ENCODE results near the gene DHRS2. TPM values are rescaled to one million over a fixed set of nuclear protein-coding genes. Genes with fewer than 3 reads are reported as not detected.

DHRS2 gene
- total RNA-seq, 2 experiments from 2014 or later = not detected

DNA sequence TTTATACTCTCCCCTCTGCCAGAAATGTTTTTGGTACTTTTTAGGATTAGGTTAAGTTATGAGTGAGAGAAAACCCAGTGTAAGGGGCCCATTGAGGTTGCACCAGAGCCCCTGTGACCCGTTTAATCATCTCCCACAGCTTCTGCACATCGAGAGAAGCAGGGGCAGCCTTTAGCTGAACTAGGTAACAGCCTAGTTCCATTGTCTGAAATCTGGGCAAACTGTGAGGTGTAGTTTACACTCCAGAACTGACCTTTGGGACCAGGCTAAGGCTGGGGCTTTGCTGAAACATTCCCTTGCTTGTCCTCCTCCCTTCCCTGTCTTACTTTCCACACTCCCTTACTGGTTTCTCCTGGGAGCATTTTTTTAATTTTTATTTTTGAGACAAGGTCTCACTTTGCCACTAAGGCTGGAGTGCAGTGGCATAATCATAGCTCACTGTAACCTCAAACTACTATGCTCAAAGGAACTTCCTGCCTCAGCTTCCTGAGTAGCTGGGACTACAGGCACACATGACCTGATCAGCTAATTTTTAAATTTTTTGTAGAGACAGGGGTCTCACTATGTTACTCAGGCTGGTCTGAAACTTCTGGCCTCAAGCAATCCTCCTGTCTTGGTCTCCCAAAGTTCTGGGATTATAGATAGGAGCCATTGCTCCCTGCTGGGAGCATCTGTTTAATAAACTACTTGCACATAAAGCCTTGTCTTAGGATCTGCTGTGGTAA lies 25.9 kb upstream of the DHRS2 start:
- no peak for TF ChIP-seq EZH2phosphoT487 (IDR thresholded peaks at IDR 0.05; ENCODE audit: borderline replicate concordance, low read depth, low read length)
- TF ChIP-seq, protein P1, sequence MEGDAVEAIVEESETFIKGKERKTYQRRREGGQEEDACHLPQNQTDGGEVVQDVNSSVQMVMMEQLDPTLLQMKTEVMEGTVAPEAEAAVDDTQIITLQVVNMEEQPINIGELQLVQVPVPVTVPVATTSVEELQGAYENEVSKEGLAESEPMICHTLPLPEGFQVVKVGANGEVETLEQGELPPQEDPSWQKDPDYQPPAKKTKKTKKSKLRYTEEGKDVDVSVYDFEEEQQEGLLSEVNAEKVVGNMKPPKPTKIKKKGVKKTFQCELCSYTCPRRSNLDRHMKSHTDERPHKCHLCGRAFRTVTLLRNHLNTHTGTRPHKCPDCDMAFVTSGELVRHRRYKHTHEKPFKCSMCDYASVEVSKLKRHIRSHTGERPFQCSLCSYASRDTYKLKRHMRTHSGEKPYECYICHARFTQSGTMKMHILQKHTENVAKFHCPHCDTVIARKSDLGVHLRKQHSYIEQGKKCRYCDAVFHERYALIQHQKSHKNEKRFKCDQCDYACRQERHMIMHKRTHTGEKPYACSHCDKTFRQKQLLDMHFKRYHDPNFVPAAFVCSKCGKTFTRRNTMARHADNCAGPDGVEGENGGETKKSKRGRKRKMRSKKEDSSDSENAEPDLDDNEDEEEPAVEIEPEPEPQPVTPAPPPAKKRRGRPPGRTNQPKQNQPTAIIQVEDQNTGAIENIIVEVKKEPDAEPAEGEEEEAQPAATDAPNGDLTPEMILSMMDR (conservative IDR thresholded peaks at IDR 0.05; ENCODE audit: low read length) = no peak
- no peaks in the 10 kb centered on the region for H3K79me2 ChIP-seq (ENCODE audit: insufficient read depth, low read depth, low read length)
- H3K36me3 ChIP-seq (ENCODE audit: insufficient read depth, low read length) = no peaks in the 10 kb centered on the region
- H3K9me2 ChIP-seq (ENCODE audit: insufficient read depth, low read length) = no peaks in the 10 kb centered on the region
- no TSS peak for BruUV-seq (replicated peaks)
- H3K27ac ChIP-seq (ENCODE audit: low read depth, low read length, poor library complexity, severe bottlenecking) = no peak overlapping the region
- H4K20me1 ChIP-seq (ENCODE audit: insufficient read depth, low read length) = no peaks in the 10 kb centered on the region
- H3K9me3 ChIP-seq (ENCODE audit: low read length) = no peaks in the 10 kb centered on the region
- H2AFZ ChIP-seq (ENCODE audit: low read length) = no peak overlapping the region
- H3K4me3 ChIP-seq (ENCODE audit: low read depth, low read length, poor library complexity, severe bottlenecking) = no peak overlapping the region
- CTCF ChIA-PET (ENCODE audit: unreplicated experiment) = no interaction called here
- H3K4me2 ChIP-seq (ENCODE audit: low read length) = no peak overlapping the region
- H3K4me1 ChIP-seq (ENCODE audit: insufficient read depth, low read length, poor library complexity, severe bottlenecking) = no peaks in the 10 kb centered on the region
- DNase-seq (ENCODE audit: low spot score) = no peak
- intact Hi-C loops (cut with micrococcal nuclease; ENCODE audit: unreplicated experiment) = no loop called here
- POLR2A ChIA-PET = interaction anchor here (0.6 to 1.7 kb wide), 2 partner anchors 11 to 97 kb away, joined by 3 to 6 read pairs; no protein-coding TSS in a partner anchor

DNA sequence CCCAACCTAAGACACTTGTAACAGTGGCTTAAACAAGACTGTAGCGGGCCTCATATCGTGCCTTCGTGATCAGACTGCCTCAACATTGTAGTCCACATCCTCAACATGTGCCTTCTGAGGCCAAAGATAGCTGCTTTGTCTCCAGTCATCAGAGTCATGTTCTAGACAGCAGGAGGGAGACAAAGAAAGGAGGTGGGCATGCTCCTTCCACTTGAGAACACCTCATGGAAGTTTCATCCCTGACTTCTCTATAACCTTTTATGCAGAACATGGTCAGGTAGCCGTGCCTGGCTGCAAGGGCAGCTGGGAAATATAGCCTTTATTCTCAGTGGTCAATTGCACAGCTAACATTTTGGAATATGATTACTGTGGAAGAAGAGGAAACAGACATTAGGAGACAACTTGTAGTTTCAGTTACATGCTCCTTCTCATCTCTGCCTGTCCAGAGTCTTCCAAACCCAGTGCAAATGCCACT lies 25.3 kb upstream of the DHRS2 start:
- Histone ChIP-seq H2AFZ (ENCODE audit: low read length) (no peak overlapping the region), H3K79me2 (ENCODE audit: insufficient read depth, low read depth, low read length) (no peaks in the 10 kb centered on the region), H3K9me2 (ENCODE audit: insufficient read depth, low read length) (no peaks in the 10 kb centered on the region), H3K36me3 (ENCODE audit: insufficient read depth, low read length) (no peaks in the 10 kb centered on the region), H3K9me3 (ENCODE audit: low read length) (no peaks in the 10 kb centered on the region), H3K4me2 (ENCODE audit: low read length) (no peak overlapping the region), H3K27ac (ENCODE audit: low read depth, low read length, poor library complexity, severe bottlenecking) (no peak overlapping the region), H4K20me1 (ENCODE audit: insufficient read depth, low read length) (no peaks in the 10 kb centered on the region), H3K4me1 (ENCODE audit: insufficient read depth, low read length, poor library complexity, severe bottlenecking) (no peaks in the 10 kb centered on the region), H3K4me3 (ENCODE audit: low read depth, low read length, poor library complexity, severe bottlenecking) (no peak overlapping the region)
- no peak for DNase-seq (ENCODE audit: low spot score)
- intact Hi-C loops (cut with micrococcal nuclease; ENCODE audit: unreplicated experiment) = no loop called here
- no TSS peak for BruUV-seq (replicated peaks)
- TF ChIP-seq, protein P1 (conservative IDR thresholded peaks at IDR 0.05; ENCODE audit: low read length) = no peak
- POLR2A ChIA-PET = interaction anchor here (0.6 to 1.7 kb wide), 2 partner anchors 10 to 96 kb away, joined by 3 to 6 read pairs; no protein-coding TSS in a partner anchor
- CTCF ChIA-PET (ENCODE audit: unreplicated experiment) = no interaction called here

DNA sequence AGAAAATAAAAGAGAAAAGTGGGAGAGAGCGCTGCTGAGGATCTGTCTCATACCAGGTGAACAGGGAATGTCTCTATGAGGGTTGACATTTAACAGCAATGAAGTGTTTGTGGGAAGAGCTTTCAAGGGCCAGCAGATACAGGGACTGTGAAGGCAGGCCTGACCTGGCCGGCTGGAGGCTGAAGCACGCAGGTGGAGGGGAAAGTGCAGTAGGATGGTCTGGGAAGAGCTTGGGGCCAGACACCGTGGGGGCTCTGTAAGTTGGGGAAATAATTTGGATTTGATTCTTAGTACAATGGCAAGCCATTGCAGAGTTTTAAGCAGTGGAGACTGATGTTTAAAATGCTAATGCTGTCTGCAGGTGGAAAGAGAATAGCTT lies 23.8 kb upstream of the DHRS2 start:
- Histone ChIP-seq H2AFZ (ENCODE audit: low read length) (no peak overlapping the region), H3K4me3 (ENCODE audit: low read depth, low read length, poor library complexity, severe bottlenecking) (no peak overlapping the region), H3K27ac (ENCODE audit: low read depth, low read length, poor library complexity, severe bottlenecking) (no peak overlapping the region), H3K9me3 (ENCODE audit: low read length) (no peaks in the 10 kb centered on the region), H4K20me1 (ENCODE audit: insufficient read depth, low read length) (no peaks in the 10 kb centered on the region), H3K79me2 (ENCODE audit: insufficient read depth, low read depth, low read length) (no peaks in the 10 kb centered on the region), H3K9me2 (ENCODE audit: insufficient read depth, low read length) (no peaks in the 10 kb centered on the region), H3K4me1 (ENCODE audit: insufficient read depth, low read length, poor library complexity, severe bottlenecking) (no peaks in the 10 kb centered on the region), H3K36me3 (ENCODE audit: insufficient read depth, low read length) (no peaks in the 10 kb centered on the region), H3K4me2 (ENCODE audit: low read length) (no peak overlapping the region)
- CTCF ChIA-PET (ENCODE audit: unreplicated experiment) = interaction anchor here (0.6 to 1.6 kb wide), 3 partner anchors 10 to 358 kb away, joined by 3 to 6 read pairs (median 5); no protein-coding TSS in a partner anchor
- BruUV-seq (replicated peaks) = no TSS peak
- no peak for DNase-seq (ENCODE audit: low spot score)
- intact Hi-C loops (cut with micrococcal nuclease; ENCODE audit: unreplicated experiment) = no loop called here
- POLR2A ChIA-PET = interaction anchor here (0.6 kb wide), 1 partner anchor 90 kb away, joined by 3 read pairs; no protein-coding TSS in a partner anchor
- TF ChIP-seq, protein P1 (conservative IDR thresholded peaks at IDR 0.05; ENCODE audit: low read length) = no peak
- TF ChIP-seq EZH2phosphoT487 (IDR thresholded peaks at IDR 0.05; ENCODE audit: borderline replicate concordance, low read depth, low read length) = no peak

Data from OCI-LY7 (cell line).